Measurements from ENCODE around the gene SCMH1. TPM values are rescaled to one million over a fixed set of nuclear protein-coding genes. Genes with fewer than 3 reads are reported as not detected.

The SCMH1 gene
- total and polyA plus RNA-seq, 10 donors = 8.6 to 40.5 (median 26.1) TPM

DNA sequence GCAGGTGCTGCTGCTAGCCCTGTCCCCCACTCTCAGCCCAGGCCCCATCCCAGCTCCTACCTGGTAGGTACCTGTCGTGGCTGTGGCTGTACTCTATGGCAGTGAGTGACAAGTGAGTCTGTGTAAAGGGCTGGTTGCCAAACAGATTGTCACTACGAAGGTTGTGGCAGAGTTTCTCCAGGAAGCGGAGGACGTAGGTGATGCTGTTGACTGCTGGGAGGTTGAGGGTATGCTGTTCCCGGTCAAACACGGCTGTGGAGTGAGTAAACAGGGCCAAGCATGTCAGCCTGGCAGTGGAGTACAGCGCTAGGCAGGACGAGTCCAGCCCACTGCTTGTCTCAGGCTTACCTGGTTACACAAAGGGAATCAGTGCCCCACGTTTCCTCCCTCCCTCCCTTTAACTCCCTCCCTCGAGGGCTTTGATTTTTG is 195.7 kb downstream of the SCMH1 start:
- H3K4me1 ChIP-seq = peaks cover 0 to 12% (median 0%) of the 10 kb centered on the region in 6 donors
- H3K36me3 ChIP-seq = peaks cover 0 to 96% (median 29%) of the 10 kb centered on the region in 6 donors
- no peaks in the 10 kb centered on the region for H3K27me3 ChIP-seq (replicated peaks in 1 of 7)
- no peak for DNase-seq
- H3K27ac ChIP-seq = no peak overlapping the region
- no peak overlapping the region for H3K4me3 ChIP-seq
- intact Hi-C loops (cut with DNase I; ENCODE audit: low total_unique reads) = no loop called here
- WGBS, 5 donors = 84 to 93% (median 92%) methylated on average over 10 of the region's 10 CpGs
- TF ChIP-seq POLR2AphosphoS5 (IDR thresholded peaks at IDR 0.05) = no peak
- TF ChIP-seq POLR2A (IDR thresholded peaks at IDR 0.05) = no peak
- TF ChIP-seq CTCF (IDR thresholded peaks at IDR 0.05 in 8 of 11, conservative IDR thresholded peaks at IDR 0.05 in 3 of 11) = no peak
- H3K9me3 ChIP-seq = no peaks in the 10 kb centered on the region

DNA sequence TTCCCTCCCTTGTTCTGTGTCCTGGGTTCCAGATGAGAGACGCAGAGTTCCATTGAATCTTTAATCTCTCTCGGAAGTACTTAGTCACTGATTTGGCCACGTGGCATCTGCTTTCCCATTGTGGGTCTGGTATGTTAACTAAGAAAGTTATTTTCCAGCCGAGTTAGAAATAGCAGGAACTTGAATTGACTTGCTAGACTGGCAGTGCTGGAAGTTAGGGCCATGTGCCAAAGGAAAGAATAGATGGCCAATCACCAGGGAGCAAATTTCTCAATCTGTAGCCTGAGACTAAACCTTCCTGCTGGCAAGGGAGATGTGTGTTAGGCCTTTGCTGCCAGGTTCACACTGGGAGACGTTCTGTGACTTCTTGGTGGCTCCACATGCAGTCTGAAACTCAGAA is 196.4 kb downstream of the SCMH1 start:
- H3K4me1 ChIP-seq = peaks cover 0 to 12% (median 0%) of the 10 kb centered on the region in 6 donors
- TF ChIP-seq CTCF (IDR thresholded peaks at IDR 0.05 in 8 of 11, conservative IDR thresholded peaks at IDR 0.05 in 3 of 11) (no peak), POLR2A (IDR thresholded peaks at IDR 0.05) (no peak), POLR2AphosphoS5 (IDR thresholded peaks at IDR 0.05) (no peak)
- H3K9me3 ChIP-seq = no peaks in the 10 kb centered on the region
- 82 to 93% (median 90%) methylated on average over 5 of the region's 5 CpGs for WGBS, 5 donors
- H3K36me3 ChIP-seq = peaks cover 0 to 100% (median 33%) of the 10 kb centered on the region in 6 donors
- no peak overlapping the region for H3K27ac ChIP-seq
- H3K27me3 ChIP-seq (replicated peaks in 1 of 7) = no peaks in the 10 kb centered on the region
- no peak for DNase-seq
- no peak overlapping the region for H3K4me3 ChIP-seq
- intact Hi-C loops (cut with DNase I; ENCODE audit: low total_unique reads) = no loop called here

- H3K9me3 ChIP-seq = no peaks in the 10 kb centered on the region
- no peak overlapping the region for H3K27ac ChIP-seq
- no peak for TF ChIP-seq POLR2AphosphoS5 (IDR thresholded peaks at IDR 0.05)
- TF ChIP-seq CTCF (IDR thresholded peaks at IDR 0.05 in 8 of 11, conservative IDR thresholded peaks at IDR 0.05 in 3 of 11) = no peak
- TF ChIP-seq POLR2A (IDR thresholded peaks at IDR 0.05) = no peak
- DNase-seq = no peak
- no peak overlapping the region for H3K4me3 ChIP-seq
- H3K4me1 ChIP-seq = peaks cover 0 to 12% (median 0%) of the 10 kb centered on the region in 6 donors
- intact Hi-C loops (cut with DNase I; ENCODE audit: low total_unique reads) = no loop called here
- no peaks in the 10 kb centered on the region for H3K27me3 ChIP-seq (replicated peaks in 1 of 7)
- 68 to 88% (median 76%) methylated on average over 2 of the region's 2 CpGs for WGBS, 5 donors
- H3K36me3 ChIP-seq = peaks cover 0 to 98% (median 38%) of the 10 kb centered on the region in 6 donors
Measured at GRCh38 chr1:41044187-41044586, 197.9 kb downstream of the SCMH1 start.

DNA sequence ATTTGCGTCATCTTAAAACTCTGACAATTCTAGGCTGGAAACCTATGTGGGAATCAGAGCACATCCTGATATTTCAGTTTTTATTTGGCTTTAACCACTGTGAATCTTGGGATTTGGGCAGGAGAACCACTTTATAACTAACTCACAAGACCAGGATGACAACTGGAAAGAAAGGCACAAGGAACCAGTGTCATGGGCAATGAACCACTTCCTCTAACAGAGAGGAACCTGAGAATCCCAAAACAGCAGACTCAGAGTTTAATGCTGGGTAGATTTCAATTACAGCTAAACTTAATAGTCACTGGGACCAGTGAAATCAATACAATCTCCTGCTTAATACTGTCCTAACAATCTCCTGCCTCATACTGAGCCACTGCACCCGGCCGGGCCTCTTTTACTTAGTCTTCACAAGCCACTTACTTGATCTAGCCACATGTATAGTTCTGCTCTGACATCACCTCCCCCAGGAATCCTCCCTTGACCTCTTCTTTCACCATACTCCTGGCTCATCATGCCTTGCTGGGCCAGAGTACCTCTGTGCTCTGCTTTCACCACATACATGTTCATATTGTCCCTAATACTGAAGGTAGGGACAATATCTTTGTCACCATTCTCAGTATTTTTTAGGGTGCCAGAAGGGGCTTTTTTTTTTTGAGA is 200.4 kb downstream of the SCMH1 start:
- Histone ChIP-seq H3K9me3 (no peaks in the 10 kb centered on the region), H3K27me3 (replicated peaks in 1 of 7) (no peaks in the 10 kb centered on the region), H3K27ac (no peak overlapping the region), H3K36me3 (peaks cover 0 to 97% (median 45%) of the 10 kb centered on the region in 6 donors), H3K4me1 (peaks cover 0 to 12% (median 0%) of the 10 kb centered on the region in 6 donors), H3K4me3 (no peak overlapping the region)
- DNase-seq = no peak
- intact Hi-C loops (cut with DNase I; ENCODE audit: low total_unique reads) = no loop called here
- no peak for TF ChIP-seq POLR2A (IDR thresholded peaks at IDR 0.05)
- no peak for TF ChIP-seq CTCF (IDR thresholded peaks at IDR 0.05 in 8 of 11, conservative IDR thresholded peaks at IDR 0.05 in 3 of 11)
- TF ChIP-seq POLR2AphosphoS5 (IDR thresholded peaks at IDR 0.05) = no peak
- WGBS, 5 donors = 92 to 97% (median 93%) methylated on average over 3 of the region's 3 CpGs

Data from spleen (tissue), 11 donors.